ENCODE measurements around the gene GLI3. TPM values are rescaled to one million over a fixed set of nuclear protein-coding genes. Genes with fewer than 3 reads are reported as not detected.

GLI3 gene
- total RNA-seq, 1 donor from 2014 or later: 32.0 TPM

- Histone ChIP-seq H3K27ac (no peak overlapping the region), H3F3A (ENCODE audit: low read depth) (no peaks in the 10 kb centered on the region), H3K36me3 (no peaks in the 10 kb centered on the region), H3K9me3 (ENCODE audit: low read depth) (no peaks in the 10 kb centered on the region), H3K4me3 (no peak overlapping the region), H3K27me3 (no peaks in the 10 kb centered on the region), H3K9ac (no peak overlapping the region), H2AFZ (replicated peaks) (no peak overlapping the region), H4K20me1 (ENCODE audit: low read depth) (no peaks in the 10 kb centered on the region), H3K4me2 (no peak overlapping the region), H3K4me1 (no peaks in the 10 kb centered on the region), H3K79me2 (ENCODE audit: low read depth) (no peaks in the 10 kb centered on the region)
- Mint-ChIP-seq H3K4me1 (peaks cover 3% of the 10 kb centered on the region), H3K27ac (no peak overlapping the region), H3K4me3 (no peak overlapping the region), H3K9me3 (no peaks in the 10 kb centered on the region), H3K36me3 (no peaks in the 10 kb centered on the region), H3K27me3 (ENCODE audit: insufficient read depth, low read depth) (peaks cover 5% of the 10 kb centered on the region)
- TF ChIP-seq EZH2 (IDR thresholded peaks at IDR 0.05): no peak
- no peak for TF ChIP-seq CTCF (IDR thresholded peaks at IDR 0.05)
- TF ChIP-seq EZH2phosphoT487 (IDR thresholded peaks at IDR 0.05): no peak
- DNase-seq (ENCODE audit: low spot score): no peak
Observed at GRCh38 chr7:41928781-41929180, 308.2 kb downstream of the GLI3 start.

DNA sequence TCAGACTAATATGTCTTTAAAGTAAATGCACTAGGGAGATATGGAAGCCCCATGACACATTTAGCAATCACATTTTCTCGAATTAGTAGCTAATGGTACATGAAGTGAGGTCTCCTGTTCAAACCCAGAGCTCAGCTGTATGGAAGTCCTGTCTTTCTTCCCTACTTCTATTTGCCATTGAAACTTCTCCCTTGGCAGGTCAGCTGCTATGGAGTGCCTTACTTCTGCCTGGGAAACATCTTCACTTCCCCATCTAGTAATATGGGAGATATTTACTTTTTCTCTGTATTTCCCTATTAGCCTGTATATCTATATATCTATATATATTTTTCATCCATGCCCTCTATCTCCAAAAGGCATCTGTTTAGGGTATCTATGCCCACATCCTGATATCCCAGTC, 308.8 kb downstream of the GLI3 start:
- no peak overlapping the region for H2AFZ ChIP-seq (replicated peaks)
- Mint-ChIP-seq H3K4me1 (peaks cover 3% of the 10 kb centered on the region), H3K27ac (no peak overlapping the region), H3K9me3 (no peaks in the 10 kb centered on the region), H3K27me3 (ENCODE audit: insufficient read depth, low read depth) (peaks cover 5% of the 10 kb centered on the region), H3K36me3 (no peaks in the 10 kb centered on the region), H3K4me3 (no peak overlapping the region)
- no peak for TF ChIP-seq EZH2 (IDR thresholded peaks at IDR 0.05)
- TF ChIP-seq EZH2phosphoT487 (IDR thresholded peaks at IDR 0.05): no peak
- no peak for DNase-seq (ENCODE audit: low spot score)
- no peaks in the 10 kb centered on the region for H3F3A ChIP-seq (ENCODE audit: low read depth)
- H3K9me3 ChIP-seq (ENCODE audit: low read depth): no peaks in the 10 kb centered on the region
- H3K4me3 ChIP-seq: no peak overlapping the region
- H3K4me2 ChIP-seq: no peak overlapping the region
- no peak overlapping the region for H3K9ac ChIP-seq
- no peaks in the 10 kb centered on the region for H3K4me1 ChIP-seq
- H3K36me3 ChIP-seq: no peaks in the 10 kb centered on the region
- H3K27ac ChIP-seq: no peak overlapping the region
- no peaks in the 10 kb centered on the region for H4K20me1 ChIP-seq (ENCODE audit: low read depth)
- no peaks in the 10 kb centered on the region for H3K79me2 ChIP-seq (ENCODE audit: low read depth)
- H3K27me3 ChIP-seq: no peaks in the 10 kb centered on the region

DNA sequence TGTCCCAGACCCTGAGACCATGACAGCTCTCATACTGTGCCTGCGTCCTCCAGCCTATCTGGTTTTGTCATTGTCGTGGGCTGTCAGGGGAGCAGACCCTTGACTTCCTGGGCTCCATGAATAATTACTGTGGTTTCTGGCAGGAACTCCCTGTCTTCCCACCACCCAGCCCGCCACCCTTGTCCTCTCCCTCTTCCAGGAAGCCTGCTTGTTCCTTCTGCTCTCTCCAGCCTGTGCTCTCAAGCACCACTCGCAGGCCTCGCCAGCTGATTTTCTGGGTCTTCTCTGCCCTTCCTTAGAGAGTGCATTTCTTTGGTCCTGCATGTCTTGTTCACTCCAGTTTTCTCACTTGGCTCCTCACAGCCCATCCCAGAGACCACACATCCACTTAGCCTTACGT, 309.6 kb downstream of the GLI3 start:
- Histone ChIP-seq H4K20me1 (ENCODE audit: low read depth) (no peaks in the 10 kb centered on the region), H3K27ac (no peak overlapping the region), H3K4me2 (no peak overlapping the region), H3K36me3 (no peaks in the 10 kb centered on the region), H3K27me3 (no peaks in the 10 kb centered on the region), H3K4me3 (no peak overlapping the region), H3K4me1 (no peaks in the 10 kb centered on the region), H2AFZ (replicated peaks) (no peak overlapping the region), H3K9ac (no peak overlapping the region), H3K79me2 (ENCODE audit: low read depth) (no peaks in the 10 kb centered on the region), H3F3A (ENCODE audit: low read depth) (no peaks in the 10 kb centered on the region), H3K9me3 (ENCODE audit: low read depth) (no peaks in the 10 kb centered on the region)
- no peak for DNase-seq (ENCODE audit: low spot score)
- peaks cover 3% of the 10 kb centered on the region for H3K4me1 Mint-ChIP-seq
- no peak for TF ChIP-seq EZH2phosphoT487 (IDR thresholded peaks at IDR 0.05)
- no peak for TF ChIP-seq CTCF (IDR thresholded peaks at IDR 0.05)
- no peak for TF ChIP-seq EZH2 (IDR thresholded peaks at IDR 0.05)
- no peaks in the 10 kb centered on the region for H3K9me3 Mint-ChIP-seq
- H3K4me3 Mint-ChIP-seq: no peak overlapping the region
- peaks cover 5% of the 10 kb centered on the region for H3K27me3 Mint-ChIP-seq (ENCODE audit: insufficient read depth, low read depth)
- H3K27ac Mint-ChIP-seq: no peak overlapping the region
- no peaks in the 10 kb centered on the region for H3K36me3 Mint-ChIP-seq

- Histone ChIP-seq H3K27me3 (no peaks in the 10 kb centered on the region), H3K9ac (no peak overlapping the region), H3K9me3 (ENCODE audit: low read depth) (no peaks in the 10 kb centered on the region), H3K27ac (no peak overlapping the region), H2AFZ (replicated peaks) (no peak overlapping the region), H3K4me3 (no peak overlapping the region), H3K4me1 (no peaks in the 10 kb centered on the region), H3K79me2 (ENCODE audit: low read depth) (no peaks in the 10 kb centered on the region), H3K36me3 (no peaks in the 10 kb centered on the region), H4K20me1 (ENCODE audit: low read depth) (no peaks in the 10 kb centered on the region), H3F3A (ENCODE audit: low read depth) (no peaks in the 10 kb centered on the region), H3K4me2 (no peak overlapping the region)
- Mint-ChIP-seq H3K9me3 (no peaks in the 10 kb centered on the region), H3K4me3 (no peak overlapping the region), H3K27ac (peak overlapping the region; percentile 69), H3K27me3 (ENCODE audit: insufficient read depth, low read depth) (peaks cover 5% of the 10 kb centered on the region), H3K36me3 (no peaks in the 10 kb centered on the region), H3K4me1 (peaks cover 6% of the 10 kb centered on the region)
- no peak for TF ChIP-seq EZH2 (IDR thresholded peaks at IDR 0.05)
- DNase-seq (ENCODE audit: low spot score): no peak
Observed at GRCh38 chr7:41925946-41926345, 311.1 kb downstream of the GLI3 start.

All from neural progenitor cell (in vitro differentiated cells).